Activated CD4-positive, alpha-beta memory T cell treated with anti-CD3 and anti-CD28 coated beads for 36 hours (primary cell): ENCODE measurements around the gene B3GALT6. TPM values are rescaled to one million over a fixed set of nuclear protein-coding genes. Genes with fewer than 3 reads are reported as not detected.
A peak's percentile ranks its signal among the peaks of the same experiment; 100 is the strongest.
"Not testable (repeated sequence)": the region's sequence is repeated elsewhere in the genome, so short reads cannot be mapped to it uniquely, and the experiment has no call there.

Source experiments
- CTCF ChIA-PET: fragments of 350-600 bp; sonication (Branson Sonifier 250); formaldehyde crosslinking; loops from one replicate; lab custom pipeline; 2021; ENCODE audit warnings: antibody characterized with exemption, inconsistent platforms; lab: Charles Lee
- POLR2A ChIA-PET: fragments of 350-600 bp; sonication (Branson Sonifier 250); formaldehyde crosslinking; loops from one replicate; lab custom pipeline; 2021; ENCODE audit warnings: antibody characterized with exemption; lab: Charles Lee
- DNase-seq: peaks from one replicate; pipeline ENCODE4 v3.0.0-alpha.2; 2020
- H3K27ac Mint-ChIP-seq: one replicate; pipeline ENCODE4 v1.8.0; 2021; ENCODE audit warnings: mixed read lengths
- H3K27me3 Mint-ChIP-seq: one replicate; pipeline ENCODE4 v1.8.0; 2021; ENCODE audit warnings: mixed read lengths
- H3K36me3 Mint-ChIP-seq: one replicate; pipeline ENCODE4 v1.8.0; 2021; ENCODE audit warnings: mixed read lengths
- H3K4me1 Mint-ChIP-seq: one replicate; pipeline ENCODE4 v1.8.0; 2021; ENCODE audit warnings: low read depth, mixed read lengths
- H3K4me3 Mint-ChIP-seq: one replicate; pipeline ENCODE4 v1.8.0; 2021; ENCODE audit warnings: mild to moderate bottlenecking, mixed read lengths
- H3K9me3 Mint-ChIP-seq: one replicate; pipeline ENCODE4 v1.8.0; 2021; ENCODE audit warnings: mixed read lengths
- intact Hi-C: fragments of 100-400 bp; cut with micrococcal nuclease; formaldehyde crosslinking; loops from one replicate; pipeline ENCODE4 v1.15.1; 2023
- total RNA-seq, 2 experiments: library from RNA; stranded (reverse); gene quantifications; one replicate each; pipeline ENCODE4 v1.2.3, GENCODE V29; 2021

The B3GALT6 gene
- total RNA-seq = 10 to 100 TPM; 14.6 to 15.5 TPM

DNA sequence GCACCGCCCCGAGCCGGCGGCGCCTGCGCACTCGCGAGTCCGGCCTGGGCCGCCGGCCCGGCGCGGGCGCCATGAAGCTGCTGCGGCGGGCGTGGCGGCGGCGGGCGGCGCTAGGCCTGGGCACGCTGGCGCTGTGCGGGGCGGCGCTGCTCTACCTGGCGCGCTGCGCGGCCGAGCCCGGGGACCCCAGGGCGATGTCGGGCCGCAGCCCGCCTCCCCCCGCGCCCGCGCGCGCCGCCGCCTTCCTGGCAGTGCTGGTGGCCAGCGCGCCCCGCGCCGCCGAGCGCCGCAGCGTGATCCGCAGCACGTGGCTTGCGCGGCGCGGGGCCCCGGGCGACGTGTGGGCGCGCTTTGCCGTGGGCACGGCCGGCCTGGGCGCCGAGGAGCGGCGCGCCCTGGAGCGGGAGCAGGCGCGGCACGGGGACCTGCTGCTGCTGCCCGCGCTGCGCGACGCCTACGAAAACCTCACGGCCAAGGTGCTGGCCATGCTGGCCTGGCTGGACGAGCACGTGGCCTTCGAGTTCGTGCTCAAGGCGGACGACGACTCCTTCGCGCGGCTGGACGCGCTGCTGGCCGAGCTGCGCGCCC is at the start of gene B3GALT6:
Gene B3GALT6, plus strand, starts transcription at position 30 of the 588 bp plus-strand sequence. Its CDS starts 42 bp downstream, at position 72.
- Mint-ChIP-seq H3K4me1 (peaks cover 33% of the 10 kb centered on the region), H3K27ac (peak within 1 kb of the TSS; percentile 92), H3K36me3 (peaks cover 39% of the 10 kb centered on the region), H3K9me3 (peaks cover 2% of the 10 kb centered on the region), H3K4me3 (peak within 1 kb of the TSS; percentile 94), H3K27me3 (no peaks in the 10 kb centered on the region)
- CTCF ChIA-PET = interaction anchor here (1.2 to 2.3 kb wide), 3 partner anchors 18 to 110 kb away, joined by 3 to 34 read pairs (median 7); partner anchors contain the start of gene UBE2J2
- DNase-seq = no peak
- POLR2A ChIA-PET = interaction anchor here (0.6 to 2.8 kb wide), 4 partner anchors 10 to 118 kb away, joined by 3 to 35 read pairs (median 4); partner anchors contain the start of gene TNFRSF18
- intact Hi-C loops = loop anchor here (1.0 kb wide), 3 partner anchors 41 to 116 kb away; partner anchors contain the start of genes C1orf159, PUSL1 and UBE2J2

DNA sequence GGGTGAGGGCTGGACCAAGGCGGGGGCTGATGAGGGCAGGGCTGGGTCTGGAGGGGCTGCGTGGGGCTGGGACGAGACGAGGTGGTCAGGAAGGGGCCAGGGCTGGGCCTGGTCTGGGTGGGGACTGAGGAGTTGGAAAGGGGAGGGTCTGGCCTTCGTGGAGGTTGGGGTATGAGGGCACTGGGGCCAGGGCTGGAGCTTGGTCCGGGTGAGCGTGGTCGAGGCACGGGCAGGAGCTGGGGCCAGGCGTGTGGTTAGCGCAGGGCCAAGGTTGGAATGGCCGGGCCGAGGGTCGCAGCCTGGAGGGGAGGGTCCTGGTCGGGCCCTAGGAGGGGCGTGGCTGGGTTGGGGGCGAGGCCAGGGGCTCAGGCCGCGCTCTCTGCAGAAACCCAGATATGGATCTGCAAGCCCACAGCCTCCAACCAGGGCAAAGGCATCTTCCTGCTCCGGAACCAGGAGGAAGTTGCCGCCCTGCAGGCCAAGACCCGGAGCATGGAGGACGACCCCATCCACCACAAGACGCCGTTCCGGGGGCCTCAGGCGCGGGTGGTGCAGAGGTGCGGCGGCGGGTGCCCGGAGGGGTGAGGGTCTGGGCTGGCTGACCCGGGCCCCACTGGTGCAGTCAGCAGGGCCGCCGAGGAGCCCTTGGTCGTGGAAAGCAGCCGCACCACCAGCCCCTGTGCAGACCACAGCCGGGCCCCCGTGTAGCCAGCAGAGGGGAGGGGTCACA is 49.4 kb upstream of the B3GALT6 start:
- intact Hi-C loops = no loop called here
- CTCF ChIA-PET = no interaction called here
- no peaks in the 10 kb centered on the region for H3K9me3 Mint-ChIP-seq
- POLR2A ChIA-PET = no interaction called here
- peaks cover 5% of the 10 kb centered on the region for H3K27me3 Mint-ChIP-seq
- no peaks in the 10 kb centered on the region for H3K4me1 Mint-ChIP-seq
- H3K27ac Mint-ChIP-seq = no peak overlapping the region
- no peak overlapping the region for H3K4me3 Mint-ChIP-seq
- H3K36me3 Mint-ChIP-seq = no peaks in the 10 kb centered on the region
- DNase-seq = no peak

DNA sequence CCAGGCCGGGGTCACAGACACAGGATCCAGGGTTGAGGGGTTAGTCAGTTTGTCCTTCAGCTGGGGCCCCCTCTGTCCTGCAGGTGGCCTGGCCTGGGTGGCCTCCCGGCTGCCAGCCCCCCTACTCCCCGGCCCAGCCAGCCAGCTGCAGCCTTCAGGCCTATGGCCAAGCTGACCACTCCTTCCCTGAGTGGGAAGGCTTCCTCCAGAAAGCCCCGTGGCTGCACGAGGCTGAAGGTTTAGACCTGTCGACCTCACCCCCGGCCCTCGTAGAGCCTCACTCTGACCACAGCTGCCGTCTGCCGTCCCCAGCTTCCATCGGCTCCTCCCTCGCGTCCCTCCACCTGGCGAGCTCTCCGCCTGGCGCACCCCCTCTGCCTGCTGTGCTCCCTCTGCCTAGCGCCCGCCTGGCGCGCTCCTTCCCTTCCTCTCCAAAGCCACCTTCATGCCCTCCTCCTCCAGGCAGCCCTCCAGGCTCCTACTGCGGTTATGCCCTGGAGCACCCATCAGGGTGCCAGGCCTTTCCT is 48.8 kb upstream of the B3GALT6 start:
- DNase-seq = no peak
- Mint-ChIP-seq H3K9me3 (no peaks in the 10 kb centered on the region), H3K4me3 (no peak overlapping the region), H3K4me1 (no peaks in the 10 kb centered on the region), H3K36me3 (no peaks in the 10 kb centered on the region), H3K27ac (no peak overlapping the region), H3K27me3 (peaks cover 5% of the 10 kb centered on the region)
- CTCF ChIA-PET = no interaction called here
- POLR2A ChIA-PET = no interaction called here
- intact Hi-C loops = no loop called here

DNA sequence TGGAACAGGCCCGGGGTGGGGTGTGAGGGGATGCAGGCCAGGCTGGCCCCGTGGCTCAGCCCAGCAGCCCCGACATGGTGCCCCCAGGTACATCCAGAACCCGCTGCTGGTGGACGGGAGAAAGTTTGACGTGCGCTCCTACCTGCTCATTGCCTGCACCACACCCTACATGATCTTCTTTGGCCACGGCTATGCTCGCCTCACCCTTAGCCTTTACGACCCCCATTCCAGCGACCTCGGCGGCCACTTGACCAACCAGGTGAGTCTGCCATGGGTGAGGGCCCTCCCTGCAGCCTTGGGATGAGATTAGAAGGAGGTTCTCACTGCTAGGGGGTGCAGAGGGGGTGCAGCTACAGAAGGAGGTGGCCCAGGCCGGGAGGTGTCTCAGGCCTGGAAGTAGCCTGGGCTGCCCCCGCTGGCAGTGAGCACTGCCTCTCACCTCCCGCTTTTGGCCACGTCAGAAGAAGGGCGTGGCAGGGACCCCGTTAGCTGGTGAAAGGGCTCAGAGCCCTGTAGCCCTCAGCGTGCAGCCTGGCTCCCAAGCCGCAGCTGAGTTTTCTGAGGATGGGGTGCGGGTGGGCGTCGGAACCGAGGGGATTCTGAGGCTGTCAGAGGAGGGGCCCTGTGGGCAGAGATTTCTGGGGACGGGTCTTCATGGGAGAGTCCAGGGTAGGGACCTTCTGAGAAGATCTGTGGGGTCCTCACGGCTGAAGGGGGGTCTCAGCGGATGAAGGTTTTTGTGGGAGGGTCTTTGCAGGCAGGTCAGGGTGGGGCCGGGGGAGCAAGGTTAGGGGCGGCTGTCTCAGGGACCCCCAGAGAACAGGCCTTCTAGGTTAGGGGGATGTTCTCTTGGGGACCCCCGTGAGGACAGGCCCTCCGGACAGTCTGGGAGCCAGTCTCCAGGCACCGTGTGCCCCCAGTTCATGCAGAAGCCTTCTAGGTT is 47.9 kb upstream of the B3GALT6 start:
- POLR2A ChIA-PET = no interaction called here
- Mint-ChIP-seq H3K27me3 (peaks cover 5% of the 10 kb centered on the region), H3K27ac (no peak overlapping the region)

DNA sequence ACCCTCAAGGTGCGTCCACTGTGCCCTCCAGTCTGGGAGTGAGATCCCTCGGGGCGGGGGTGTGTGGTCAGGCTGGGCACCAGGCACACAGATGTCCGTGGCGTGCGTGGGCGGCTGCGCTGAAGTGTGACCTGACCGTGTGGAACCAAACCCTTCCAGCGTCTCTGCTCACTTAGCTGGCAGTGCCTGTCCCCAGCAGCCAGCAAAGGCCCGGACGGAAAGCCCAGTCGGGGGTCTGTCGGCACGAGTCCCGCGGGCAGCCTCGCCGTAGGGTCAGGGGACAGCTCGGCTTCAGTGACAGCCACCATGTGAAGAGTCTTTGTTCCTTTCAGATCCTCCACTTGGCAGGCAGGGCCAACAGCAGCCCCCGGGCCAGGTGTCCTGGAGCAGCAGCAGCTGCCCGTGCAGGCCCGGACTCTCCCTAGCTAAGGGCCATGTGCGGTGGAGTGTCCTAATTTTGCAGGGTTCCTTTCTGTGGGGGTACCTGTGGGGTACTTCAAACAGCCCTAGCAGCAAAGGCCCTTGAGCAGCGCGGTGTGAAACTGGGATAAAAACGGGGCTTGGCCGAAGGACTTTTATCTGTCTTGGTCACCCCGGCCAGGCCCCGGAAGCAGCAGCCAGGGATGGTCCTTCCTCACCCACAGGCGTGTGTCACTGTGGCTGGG is 46.8 kb upstream of the B3GALT6 start:
- CTCF ChIA-PET = no interaction called here
- H3K4me1 Mint-ChIP-seq = no peaks in the 10 kb centered on the region
- H3K4me3 Mint-ChIP-seq = no peak overlapping the region
- H3K27me3 Mint-ChIP-seq = peaks cover 5% of the 10 kb centered on the region
- DNase-seq = no peak
- intact Hi-C loops = no loop called here
- no peaks in the 10 kb centered on the region for H3K9me3 Mint-ChIP-seq
- POLR2A ChIA-PET = interaction anchor here (1.1 kb wide), 1 partner anchor 20 kb away, joined by 3 read pairs; no protein-coding TSS in a partner anchor
- H3K27ac Mint-ChIP-seq = no peak overlapping the region
- no peaks in the 10 kb centered on the region for H3K36me3 Mint-ChIP-seq

More for the DNA sequence above, 47.9 kb upstream of the B3GALT6 start:
- Mint-ChIP-seq H3K36me3 (no peaks in the 10 kb centered on the region), H3K9me3 (no peaks in the 10 kb centered on the region), H3K4me3 (no peak overlapping the region), H3K4me1 (no peaks in the 10 kb centered on the region)
- intact Hi-C loops = no loop called here
- CTCF ChIA-PET = no interaction called here
- no peak for DNase-seq

DNA sequence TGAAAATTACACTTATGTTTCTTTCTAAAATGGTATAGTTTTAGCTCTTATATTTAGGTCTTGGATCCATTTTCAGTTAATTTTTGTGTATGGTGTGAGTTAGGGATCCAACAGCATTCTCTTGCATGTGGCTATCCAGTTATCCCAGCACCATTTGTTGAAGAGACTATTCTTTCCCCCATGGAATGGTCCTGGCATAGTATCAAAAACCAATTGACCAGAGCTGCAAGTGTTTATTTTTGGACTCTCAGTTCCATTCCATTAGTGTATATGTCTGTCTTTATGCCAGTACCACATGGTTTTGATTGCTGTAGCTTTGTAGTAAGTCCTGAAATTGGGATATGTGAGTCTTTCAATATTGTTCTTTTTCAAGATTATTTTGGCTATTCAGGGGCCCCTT is 44.1 kb upstream of the B3GALT6 start:
- no peak overlapping the region for H3K4me3 Mint-ChIP-seq
- no peaks in the 10 kb centered on the region for H3K4me1 Mint-ChIP-seq
- DNase-seq = no peak
- no peaks in the 10 kb centered on the region for H3K27me3 Mint-ChIP-seq
- H3K9me3 Mint-ChIP-seq = peaks cover 5% of the 10 kb centered on the region
- POLR2A ChIA-PET = no interaction called here
- H3K27ac Mint-ChIP-seq = no peak overlapping the region
- CTCF ChIA-PET = no interaction called here
- intact Hi-C loops = no loop called here
- no peaks in the 10 kb centered on the region for H3K36me3 Mint-ChIP-seq

DNA sequence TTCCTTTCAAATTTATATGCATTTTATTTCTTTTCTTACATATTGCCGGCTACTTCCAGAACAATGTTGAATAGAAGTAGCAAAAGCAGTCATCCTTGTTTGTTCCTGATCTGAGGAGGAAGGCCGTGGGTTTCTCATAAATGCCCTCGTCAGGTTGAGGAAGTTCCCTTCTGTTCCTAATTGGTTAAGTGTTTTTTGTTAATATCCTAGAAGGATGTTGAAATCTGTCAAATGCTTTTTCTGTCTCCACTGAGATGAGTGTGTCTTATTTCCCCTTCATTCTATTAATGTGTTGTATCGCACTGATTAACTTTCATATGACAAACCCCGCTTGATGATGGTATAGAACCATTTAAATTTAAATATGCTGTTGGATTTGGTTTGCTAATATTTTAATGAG is 42.9 kb upstream of the B3GALT6 start:
- Mint-ChIP-seq H3K36me3 (no peaks in the 10 kb centered on the region), H3K27me3 (no peaks in the 10 kb centered on the region), H3K4me3 (no peak overlapping the region), H3K27ac (no peak overlapping the region), H3K9me3 (peaks cover 6% of the 10 kb centered on the region), H3K4me1 (no peaks in the 10 kb centered on the region)
- DNase-seq = no peak
- CTCF ChIA-PET = no interaction called here
- POLR2A ChIA-PET = no interaction called here
- intact Hi-C loops = no loop called here

DNA sequence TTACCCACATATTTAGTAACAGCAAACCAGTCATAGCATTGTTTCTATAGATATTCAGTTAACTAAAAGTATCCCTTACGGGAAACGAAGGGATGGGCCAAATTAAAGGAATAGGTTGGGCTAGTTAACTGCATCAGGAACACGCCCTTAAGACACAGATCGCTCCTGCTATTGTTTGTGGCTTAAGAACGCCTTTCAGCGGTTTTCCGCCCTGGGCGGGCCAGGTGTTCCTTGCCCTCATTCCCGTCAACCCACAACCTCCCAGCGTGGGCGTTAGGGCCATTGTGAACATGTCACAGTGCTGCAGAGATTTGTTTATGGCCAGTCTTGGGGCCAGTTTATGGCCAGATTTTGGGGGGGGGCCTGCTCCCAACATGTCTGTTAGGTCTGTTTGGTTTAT is 40.3 kb upstream of the B3GALT6 start:
- ChIA-PET CTCF (interaction anchor here (1.8 kb wide), 1 partner anchor 69 kb away, joined by 6 read pairs; no protein-coding TSS in a partner anchor), POLR2A (no interaction called here)
- intact Hi-C loops = no loop called here
- DNase-seq = no peak
- Mint-ChIP-seq H3K4me1 (peaks cover 3% of the 10 kb centered on the region), H3K27me3 (no peaks in the 10 kb centered on the region), H3K27ac (no peak overlapping the region), H3K9me3 (peaks cover 17% of the 10 kb centered on the region), H3K36me3 (no peaks in the 10 kb centered on the region), H3K4me3 (no peak overlapping the region)

DNA sequence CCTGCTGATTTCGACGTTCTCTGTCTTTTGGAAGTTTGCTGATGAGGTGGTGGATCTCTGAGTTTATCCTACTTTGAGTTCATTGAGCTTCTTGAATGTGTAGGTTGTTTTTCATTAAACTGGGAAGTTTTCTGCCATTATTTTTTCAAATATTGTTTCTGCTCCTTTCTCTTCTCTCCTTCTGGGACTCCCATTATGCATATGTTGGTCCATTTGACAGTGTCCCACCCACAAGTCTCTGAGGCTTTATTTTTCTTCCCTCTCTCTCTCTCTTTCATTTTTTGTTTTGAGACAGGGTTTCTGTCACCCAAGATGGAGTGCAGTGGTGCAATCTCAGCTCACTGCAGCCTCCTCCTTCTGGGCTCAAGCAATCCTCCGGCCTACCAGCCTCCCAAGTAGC is 37.3 kb upstream of the B3GALT6 start:
- ChIA-PET CTCF (interaction anchor here (0.6 to 0.8 kb wide), 2 partner anchors 21 to 65 kb away, joined by 3 read pairs; no protein-coding TSS in a partner anchor), POLR2A (no interaction called here)
- Mint-ChIP-seq H3K36me3 (no peaks in the 10 kb centered on the region), H3K27ac (peak overlapping the region; percentile 5), H3K27me3 (no peaks in the 10 kb centered on the region), H3K4me3 (no peak overlapping the region), H3K9me3 (peaks cover 17% of the 10 kb centered on the region), H3K4me1 (peaks cover 6% of the 10 kb centered on the region)
- DNase-seq = no peak
- intact Hi-C loops = no loop called here

DNA sequence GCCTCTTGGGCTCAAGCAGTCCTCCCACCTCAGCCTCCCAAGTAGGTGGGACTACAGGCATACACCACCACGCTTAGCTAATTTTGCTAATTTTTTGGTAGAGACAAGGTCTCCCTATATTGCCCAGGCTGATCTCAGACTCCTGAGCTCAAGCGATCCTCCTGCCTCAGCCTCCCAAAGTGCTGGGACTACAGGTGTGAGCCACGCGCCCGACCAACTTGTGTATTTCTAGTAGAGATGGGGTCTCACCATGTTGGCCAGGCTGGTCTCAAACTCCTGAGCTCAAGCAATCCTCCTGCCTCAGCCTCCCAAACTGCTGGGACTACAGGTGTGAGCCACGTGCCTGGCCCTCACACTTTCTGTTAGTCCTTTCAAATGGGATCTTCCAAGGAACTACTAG is 36.3 kb upstream of the B3GALT6 start:
- H3K27me3 Mint-ChIP-seq, H3K36me3 Mint-ChIP-seq, POLR2A ChIA-PET, H3K27ac Mint-ChIP-seq, DNase-seq, H3K4me3 Mint-ChIP-seq, intact Hi-C loops: not testable (repeated sequence)
- CTCF ChIA-PET = interaction anchor here (1.4 kb wide), 1 partner anchor 73 kb away, joined by 6 read pairs; no protein-coding TSS in a partner anchor
- Mint-ChIP-seq H3K9me3 (peaks cover 17% of the 10 kb centered on the region), H3K4me1 (peaks cover 12% of the 10 kb centered on the region)
